22Rv1 (cell line): ENCODE measurements around the gene BOD1.

Experiments used
- ZFX ChIP-seq: fragments of 450-650 bp; IDR thresholded peaks from 2 replicates; pipeline ENCODE4 v1.6.1; 2017; ENCODE audit warnings: antibody characterized with exemption, borderline replicate concordance
- TF ChIP-seq, protein P1 (sequence below): fragments of 450-650 bp; IDR thresholded peaks from 2 replicates; pipeline ENCODE4 v1.5.1; 2017; ENCODE audit warnings: mild to moderate bottlenecking

DNA sequence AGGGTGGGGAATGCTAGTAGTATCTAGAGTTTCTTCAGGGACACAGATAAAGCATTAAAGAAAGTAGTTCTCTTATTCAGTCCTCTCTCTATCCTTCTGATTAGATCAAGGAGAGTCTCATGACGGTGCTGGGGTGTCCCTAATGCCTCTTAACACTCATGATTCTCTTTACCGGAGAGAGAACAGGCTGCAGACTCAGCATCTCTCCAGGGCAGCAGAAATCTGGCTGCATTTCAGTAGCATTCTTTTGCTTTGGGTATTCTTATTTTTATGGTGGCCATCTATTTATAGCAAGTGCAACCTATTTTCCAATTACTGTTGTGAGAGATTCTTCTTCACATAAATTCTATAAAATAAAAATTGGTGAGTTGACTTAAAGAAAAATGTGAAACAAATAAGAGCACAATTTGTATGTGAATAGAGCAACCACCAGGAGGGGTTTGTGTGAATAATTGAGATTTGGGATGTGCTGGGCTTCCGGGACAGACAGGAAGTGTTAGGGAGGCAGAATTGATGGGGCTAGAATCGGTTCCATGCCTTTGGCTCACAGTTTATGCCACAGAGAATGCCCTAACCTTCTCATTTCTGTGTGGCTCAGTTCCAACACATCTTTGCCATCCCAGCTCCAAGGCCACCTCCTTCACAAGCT, 23.8 kb upstream of the BOD1 start:
- TF ChIP-seq, protein P1, sequence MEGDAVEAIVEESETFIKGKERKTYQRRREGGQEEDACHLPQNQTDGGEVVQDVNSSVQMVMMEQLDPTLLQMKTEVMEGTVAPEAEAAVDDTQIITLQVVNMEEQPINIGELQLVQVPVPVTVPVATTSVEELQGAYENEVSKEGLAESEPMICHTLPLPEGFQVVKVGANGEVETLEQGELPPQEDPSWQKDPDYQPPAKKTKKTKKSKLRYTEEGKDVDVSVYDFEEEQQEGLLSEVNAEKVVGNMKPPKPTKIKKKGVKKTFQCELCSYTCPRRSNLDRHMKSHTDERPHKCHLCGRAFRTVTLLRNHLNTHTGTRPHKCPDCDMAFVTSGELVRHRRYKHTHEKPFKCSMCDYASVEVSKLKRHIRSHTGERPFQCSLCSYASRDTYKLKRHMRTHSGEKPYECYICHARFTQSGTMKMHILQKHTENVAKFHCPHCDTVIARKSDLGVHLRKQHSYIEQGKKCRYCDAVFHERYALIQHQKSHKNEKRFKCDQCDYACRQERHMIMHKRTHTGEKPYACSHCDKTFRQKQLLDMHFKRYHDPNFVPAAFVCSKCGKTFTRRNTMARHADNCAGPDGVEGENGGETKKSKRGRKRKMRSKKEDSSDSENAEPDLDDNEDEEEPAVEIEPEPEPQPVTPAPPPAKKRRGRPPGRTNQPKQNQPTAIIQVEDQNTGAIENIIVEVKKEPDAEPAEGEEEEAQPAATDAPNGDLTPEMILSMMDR = no peak
- TF ChIP-seq ZFX = no peak
